NCI-H1436 treated with DMSO at 0.1 percent for 48 hours (cell line): Measurements from ENCODE around the gene WDR87.

ENCODE experiments used
- DNase-seq: peaks from one replicate; lab custom pipeline; 2025; lab: John Stamatoyannopoulos, UW

Gene WDR87

DNA sequence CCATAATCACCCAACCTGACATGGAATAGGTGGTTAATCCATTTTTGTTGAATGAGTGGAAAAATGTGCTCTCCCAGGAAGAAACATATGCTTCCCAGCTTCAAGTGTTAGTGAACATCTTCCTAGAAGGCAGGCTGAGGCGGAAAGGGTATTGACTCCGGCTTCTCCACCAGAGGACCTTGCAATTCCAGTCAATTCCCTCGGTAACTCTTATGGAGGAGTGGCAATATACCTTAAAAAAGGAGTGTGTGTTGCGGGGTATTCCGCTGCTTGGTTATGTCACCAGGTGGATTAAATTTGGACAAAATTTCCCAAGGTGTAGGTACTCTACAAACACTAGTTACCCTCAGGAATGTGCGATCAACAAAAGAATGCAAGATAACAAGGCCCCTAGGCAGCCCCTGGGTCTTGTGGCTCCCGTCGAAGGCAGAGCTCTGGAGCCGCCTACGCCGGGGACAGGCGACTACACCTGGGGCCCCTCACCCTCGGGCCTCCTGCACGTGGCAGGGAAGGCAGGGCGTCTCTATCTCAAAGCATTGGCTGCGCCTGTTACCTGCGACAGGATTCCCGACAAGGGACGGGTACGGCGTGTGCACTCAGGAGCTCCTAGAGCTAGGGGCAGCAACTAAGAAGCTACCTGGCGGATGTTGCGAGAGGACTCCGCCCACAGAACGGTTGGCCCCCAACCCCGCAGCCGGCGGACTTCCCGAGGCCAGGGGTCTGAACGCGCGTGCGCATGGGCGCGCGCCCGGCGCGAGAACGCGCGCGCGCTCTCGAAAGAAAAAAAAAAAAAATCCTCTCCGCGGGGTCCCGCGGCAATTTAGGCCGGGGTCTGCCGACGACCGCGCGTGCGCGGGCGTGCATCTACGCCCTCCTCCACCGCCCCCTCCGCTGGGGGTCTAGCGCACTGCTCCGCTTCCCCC lies at the start of gene WDR87:
TSS of gene WDR87 (minus strand) at position 649 of the 923 bp plus-strand sequence. CDS start 8,355 bp downstream, outside the sequence.
- DNase-seq = no peak

GRCh38 chr19:37955986-37956385 lies 49.6 kb upstream of the WDR87 start:
- DNase-seq = no peak

- no peak for DNase-seq
Measured at GRCh38 chr19:37954421-37954874, 48.1 kb upstream of the WDR87 start.

DNA sequence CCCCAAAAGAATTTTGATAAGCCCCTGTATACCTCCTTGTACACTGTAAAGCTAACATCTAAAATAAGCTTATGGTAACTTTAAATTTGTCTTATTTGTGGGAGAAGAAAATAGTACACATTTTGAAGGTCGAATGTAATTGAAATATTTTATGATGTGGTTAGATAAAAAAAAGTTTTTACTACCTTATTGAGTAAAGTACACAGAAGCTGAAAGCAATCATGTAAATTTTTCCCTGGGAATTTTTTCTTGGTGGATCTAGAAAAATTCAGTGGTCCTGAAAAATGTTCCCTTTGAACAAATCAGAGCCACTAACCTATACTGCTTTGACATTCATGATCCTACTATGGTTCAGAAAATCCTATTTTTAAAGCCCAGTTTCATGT lies 47.5 kb upstream of the WDR87 start:
- DNase-seq = no peak

- no peak for DNase-seq
Measured at GRCh38 chr19:37953171-37953917, 47.0 kb upstream of the WDR87 start.

DNA sequence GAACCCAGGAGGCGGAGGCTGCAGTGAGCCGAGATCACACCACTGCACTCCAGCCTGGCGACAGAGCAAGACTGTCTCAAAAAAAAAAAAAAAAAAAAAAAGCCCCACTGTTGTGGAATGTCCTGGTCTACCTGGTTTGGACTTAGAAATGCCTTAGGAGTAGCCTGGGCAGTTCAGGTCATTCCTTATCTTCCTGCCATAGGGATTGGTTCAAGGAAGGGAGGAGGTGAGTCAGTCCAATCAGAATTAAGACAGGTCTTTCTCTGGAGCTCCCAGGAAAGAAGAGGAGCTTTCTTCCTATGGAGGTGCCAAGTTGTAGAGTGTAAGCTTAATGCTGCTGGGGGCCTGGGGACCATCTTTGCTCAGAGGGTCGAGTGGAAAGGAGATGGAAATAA lies 45.4 kb upstream of the WDR87 start:
- DNase-seq = no peak

DNA sequence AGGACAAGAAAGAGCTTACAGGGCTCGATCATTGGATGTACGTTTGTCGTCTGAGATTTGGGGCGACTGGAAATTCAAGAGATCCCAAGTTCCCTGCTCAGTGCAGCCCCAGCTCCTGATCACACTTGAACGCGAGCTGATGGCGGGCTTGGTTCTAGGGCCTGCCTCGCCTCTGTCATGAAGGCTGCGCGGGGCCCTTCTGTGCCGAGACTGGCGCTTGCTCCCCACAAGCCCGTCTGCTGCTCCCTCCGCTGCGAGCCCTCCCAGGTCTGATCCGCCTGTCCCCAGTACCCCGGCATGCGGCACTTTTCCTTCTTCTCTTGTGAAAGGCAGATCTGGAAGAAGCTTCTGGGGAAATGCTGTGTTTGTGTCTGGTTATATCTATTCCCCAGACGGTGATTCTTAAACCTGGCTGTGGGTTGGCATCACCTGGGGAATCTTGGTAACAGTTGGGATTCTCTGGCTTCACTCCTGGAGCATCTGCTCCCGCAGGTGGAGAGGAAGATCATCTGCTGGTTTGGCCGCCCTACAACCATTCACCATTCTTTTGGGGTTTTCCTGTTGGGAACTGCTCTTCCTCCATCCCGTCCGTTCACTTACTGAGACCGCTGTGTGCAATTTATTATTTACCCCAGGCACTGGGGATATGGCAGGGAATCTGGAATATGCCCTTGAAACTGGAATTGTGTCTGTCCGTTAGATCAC lies 44.2 kb upstream of the WDR87 start:
- DNase-seq = no peak

DNA sequence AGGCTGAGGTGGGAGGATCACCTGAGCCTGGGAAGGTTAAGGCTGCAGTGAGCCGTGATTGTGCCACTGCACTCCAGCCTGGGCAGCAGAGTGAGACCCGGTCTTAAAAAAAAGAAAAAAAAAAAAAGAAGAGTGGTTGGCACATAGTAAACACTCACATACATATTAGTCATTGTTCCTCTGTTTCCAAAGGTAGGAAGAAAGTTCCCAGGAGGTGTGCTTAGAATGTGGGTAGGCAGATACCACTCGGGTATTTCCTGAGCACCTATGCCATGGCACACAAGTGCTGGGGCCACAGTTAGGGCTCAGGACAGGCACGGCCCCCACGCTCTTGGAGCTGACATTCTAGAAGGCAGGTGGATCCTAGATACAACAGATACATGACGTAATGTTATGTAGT lies 42.0 kb upstream of the WDR87 start:
- DNase-seq = no peak

DNA sequence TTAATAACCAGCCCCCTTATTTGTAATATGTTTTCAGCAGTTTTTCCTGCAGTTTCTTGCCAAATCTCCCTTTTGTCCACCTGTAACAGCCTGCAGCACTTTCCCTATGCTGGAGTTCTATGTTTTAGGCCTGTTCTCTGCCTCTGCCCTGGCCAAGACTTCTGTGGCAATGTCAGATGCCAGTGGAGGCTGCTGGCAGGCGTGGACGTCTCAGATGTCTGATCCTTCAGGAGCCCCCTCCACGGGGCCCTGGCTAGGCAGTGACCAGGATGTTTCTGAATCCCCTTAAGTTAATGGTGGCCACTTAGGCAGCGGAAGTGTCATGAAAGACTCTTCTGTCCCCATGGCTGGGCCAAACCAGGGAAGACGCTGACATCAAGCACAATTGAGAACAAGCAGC lies 41.4 kb upstream of the WDR87 start:
- DNase-seq = no peak

DNA sequence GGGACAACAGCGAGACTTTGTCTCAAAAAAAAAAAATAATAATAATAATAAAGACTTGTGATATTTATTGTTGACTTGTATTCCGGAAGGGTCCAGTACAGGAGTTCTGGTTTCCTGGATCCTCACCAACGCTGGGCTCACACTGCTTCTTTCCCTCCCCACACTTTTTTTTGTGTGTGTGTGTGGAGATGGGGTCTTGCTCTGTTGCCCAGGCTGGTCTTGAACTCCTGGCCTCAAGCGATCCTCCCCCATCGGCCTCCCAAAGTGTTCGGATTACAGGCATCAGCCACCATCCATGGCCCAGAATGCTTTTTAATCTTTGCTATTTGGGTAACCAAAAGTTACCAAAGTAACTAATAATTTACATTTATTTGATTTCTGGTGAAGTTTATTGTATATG lies 39.7 kb upstream of the WDR87 start:
- DNase-seq = no peak

GRCh38 chr19:37943480-37943879 lies 37.1 kb upstream of the WDR87 start:
- no peak for DNase-seq

DNA sequence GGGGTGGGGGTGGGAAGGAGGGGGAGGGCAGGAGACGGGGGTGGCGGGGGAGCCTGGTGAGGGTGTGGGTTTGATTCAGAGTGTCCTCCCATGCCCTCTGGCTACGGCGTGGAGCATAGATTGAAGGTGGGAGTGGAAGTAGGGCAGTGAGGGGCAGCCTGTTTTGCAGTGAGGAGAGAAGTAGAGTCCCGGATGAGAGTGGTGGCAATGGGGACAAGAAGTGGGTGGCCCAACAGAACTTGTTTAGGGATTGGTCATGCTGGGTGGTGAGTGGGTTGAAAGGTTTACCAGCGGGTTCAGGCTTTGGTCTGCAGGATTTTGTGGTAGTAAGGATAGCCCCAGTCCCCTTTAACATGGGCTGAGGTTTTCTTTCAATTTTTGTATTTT lies 36.1 kb upstream of the WDR87 start:
- DNase-seq = no peak

GRCh38 chr19:37941782-37942515 lies 35.6 kb upstream of the WDR87 start:
- no peak for DNase-seq

GRCh38 chr19:37938353-37938752 lies 32.0 kb upstream of the WDR87 start:
- no peak for DNase-seq

- DNase-seq = no peak
Measured at GRCh38 chr19:37936886-37937285, 30.5 kb upstream of the WDR87 start.

DNA sequence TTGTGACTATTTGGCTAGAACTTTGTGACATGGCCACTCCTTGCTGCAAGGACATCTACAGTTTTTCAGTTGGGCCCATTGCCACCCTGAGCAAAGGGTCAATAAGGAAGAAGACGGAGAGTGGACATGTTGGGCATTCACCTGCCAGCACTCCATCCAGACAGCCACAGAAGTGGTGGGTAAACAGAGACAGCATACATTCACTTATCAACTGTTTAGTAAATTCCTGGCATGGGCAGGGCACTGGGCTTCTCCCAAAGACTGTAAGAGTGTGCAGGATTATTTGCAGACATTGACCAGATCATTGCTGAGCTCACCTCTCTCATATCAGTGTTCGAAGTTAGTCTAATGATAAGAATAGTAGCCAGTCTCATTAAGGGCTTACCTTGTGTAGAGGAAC lies 29.8 kb upstream of the WDR87 start:
- DNase-seq = no peak

- no peak for DNase-seq
Measured at GRCh38 chr19:37935341-37935740, 28.9 kb upstream of the WDR87 start.

- no peak for DNase-seq
Measured at GRCh38 chr19:37933937-37934358, 27.6 kb upstream of the WDR87 start.

DNA sequence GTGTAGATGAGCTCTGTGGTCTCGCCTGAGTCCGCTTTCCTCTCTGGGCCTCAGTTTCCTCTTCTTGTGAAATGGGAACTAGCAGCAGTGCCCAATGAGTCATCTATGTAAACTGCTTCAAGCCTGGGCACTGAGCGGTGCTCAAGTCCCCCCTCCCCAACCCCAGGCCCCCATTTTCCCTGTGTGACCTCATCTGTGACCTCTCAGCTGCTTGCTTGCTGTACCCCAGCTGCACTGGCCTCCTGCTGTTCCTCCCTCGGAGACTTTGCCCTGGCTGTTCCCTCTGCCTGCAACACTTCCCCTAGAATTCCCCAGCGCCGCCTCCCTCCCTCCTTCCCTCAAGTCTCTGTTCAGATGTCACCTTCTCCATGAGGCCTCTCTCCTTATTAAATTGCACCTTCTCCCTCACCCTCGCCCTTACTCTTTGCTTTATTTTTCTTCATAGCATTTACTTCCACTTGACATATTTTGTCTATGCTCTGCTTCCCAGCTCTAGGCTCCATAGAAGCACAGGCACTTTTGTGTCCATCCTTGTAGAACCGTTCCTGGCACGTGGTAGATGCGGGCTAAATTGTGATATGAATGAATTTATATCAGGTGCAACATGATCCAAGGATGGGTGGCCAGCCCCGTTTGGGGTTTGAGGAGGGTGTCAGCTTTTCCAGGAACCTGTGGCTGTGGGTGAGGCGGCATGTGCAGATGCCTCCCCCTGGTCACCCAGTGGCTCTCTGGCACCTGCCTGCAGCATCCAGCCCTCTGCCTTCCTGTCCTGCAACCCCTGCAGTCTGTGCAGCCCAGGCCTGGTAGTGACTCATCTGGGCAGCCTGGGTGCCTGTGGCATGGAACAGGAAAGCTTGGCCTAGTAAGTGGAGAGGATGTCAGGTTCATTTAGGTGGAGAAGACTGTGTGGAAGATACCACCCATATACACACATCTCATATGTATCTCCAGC lies 26.9 kb upstream of the WDR87 start:
- DNase-seq = no peak

- no peak for DNase-seq
Measured at GRCh38 chr19:37931881-37932655, 25.7 kb upstream of the WDR87 start.
